HFF-Myc (cell line): ENCODE data around the gene ABLIM1.

Experiments used
- DNase-seq: peaks from one replicate; pipeline ENCODE4 v3.0.0-alpha.2; 2011; ENCODE audit warnings: low read depth; ENCODE audit errors: extremely low read depth
- H3K4me3 ChIP-seq: replicated peaks from 2 replicates; pipeline ENCODE4 v1.5.1; 2011; ENCODE audit warnings: low read depth, mild to moderate bottlenecking, control low read depth, low read length
- CTCF ChIP-seq: IDR thresholded peaks from 2 replicates; pipeline ENCODE4 v1.5.1; 2012; ENCODE audit warnings: mild to moderate bottlenecking, low read depth, low read length, control low read depth; ENCODE audit errors: missing control alignments

ABLIM1 gene

GRCh38 chr10:114566064-114566463 lies 92.0 kb downstream of the ABLIM1 start:
- no peak for TF ChIP-seq CTCF

GRCh38 chr10:114565066-114565465 lies 93.0 kb downstream of the ABLIM1 start:
- H3K4me3 ChIP-seq, result no peak overlapping the region
- TF ChIP-seq CTCF, result no peak
- DNase-seq, result no peak

More at GRCh38 chr10:114566064-114566463, 92.0 kb downstream of the ABLIM1 start:
- no peak overlapping the region for H3K4me3 ChIP-seq
- no peak for DNase-seq

- no peak overlapping the region for H3K4me3 ChIP-seq
- no peak for DNase-seq
- no peak for TF ChIP-seq CTCF
Observed at GRCh38 chr10:114561008-114561523, 97.0 kb downstream of the ABLIM1 start.

- H3K4me3 ChIP-seq, result no peak overlapping the region
- no peak for DNase-seq
- no peak for TF ChIP-seq CTCF
Observed at GRCh38 chr10:114560144-114560543, 97.9 kb downstream of the ABLIM1 start.

GRCh38 chr10:114559636-114560035 lies 98.4 kb downstream of the ABLIM1 start:
- DNase-seq, result no peak
- no peak for TF ChIP-seq CTCF
- no peak overlapping the region for H3K4me3 ChIP-seq

- H3K4me3 ChIP-seq, result no peak overlapping the region
- DNase-seq, result no peak
- TF ChIP-seq CTCF, result no peak
Observed at GRCh38 chr10:114557854-114558253, 100.2 kb downstream of the ABLIM1 start.
